DMS114 treated with DMSO at 0.1 percent for 48 hours (cell line): ENCODE data around the gene KRT6B.
"Not testable (repeated sequence)": the region's sequence is repeated elsewhere in the genome, so short reads cannot be mapped to it uniquely, and the experiment has no call there.

Experiments used
- DNase-seq: peaks from one replicate; lab custom pipeline; 2025; ENCODE audit not compliant: unreplicated experiment; lab: John Stamatoyannopoulos, UW

The KRT6B gene

DNA sequence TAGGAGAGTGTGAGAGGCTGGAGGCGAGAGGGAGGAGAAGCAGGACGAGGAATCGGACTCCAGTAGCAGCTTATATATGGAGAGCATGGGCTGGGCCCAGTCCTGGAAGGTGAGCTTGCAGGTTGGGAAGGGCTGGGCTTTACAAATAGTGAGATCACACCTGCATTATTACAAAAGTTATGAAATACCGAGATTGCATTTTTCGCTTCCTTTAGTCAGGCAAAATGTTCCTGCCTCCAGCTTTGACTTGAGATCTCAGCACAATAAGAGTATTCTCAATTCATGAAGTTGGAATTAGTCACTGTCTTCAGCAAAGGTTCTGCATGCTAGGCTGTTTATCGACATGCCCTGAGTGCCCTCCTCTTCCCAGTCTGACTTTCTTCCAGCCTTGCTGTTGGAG is at the start of gene KRT6B:
TSS of gene KRT6B (minus strand) at position 46 of the 400 bp plus-strand sequence. CDS start 68 bp downstream, outside the sequence.
- DNase-seq, result no peak

DNA sequence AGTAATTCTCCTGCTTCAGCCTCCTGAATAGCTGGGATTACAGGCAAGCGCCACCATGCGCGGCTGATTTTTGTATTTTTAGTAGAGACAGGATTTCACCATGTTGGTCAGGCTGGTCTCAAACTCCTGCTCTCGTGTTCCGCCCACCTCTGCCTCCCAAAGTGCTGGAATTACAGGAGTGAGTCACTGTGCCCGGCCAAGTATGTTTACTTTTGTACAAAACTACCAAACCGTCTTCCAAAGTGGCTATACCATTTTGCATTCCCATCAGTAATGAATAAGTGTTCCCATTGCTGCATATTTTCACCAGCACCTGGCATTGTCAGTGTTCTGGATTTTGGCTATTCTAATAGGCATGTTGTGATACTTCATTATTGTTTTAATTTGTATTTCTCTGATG is 49.5 kb upstream of the KRT6B start:
- no peak for DNase-seq

DNA sequence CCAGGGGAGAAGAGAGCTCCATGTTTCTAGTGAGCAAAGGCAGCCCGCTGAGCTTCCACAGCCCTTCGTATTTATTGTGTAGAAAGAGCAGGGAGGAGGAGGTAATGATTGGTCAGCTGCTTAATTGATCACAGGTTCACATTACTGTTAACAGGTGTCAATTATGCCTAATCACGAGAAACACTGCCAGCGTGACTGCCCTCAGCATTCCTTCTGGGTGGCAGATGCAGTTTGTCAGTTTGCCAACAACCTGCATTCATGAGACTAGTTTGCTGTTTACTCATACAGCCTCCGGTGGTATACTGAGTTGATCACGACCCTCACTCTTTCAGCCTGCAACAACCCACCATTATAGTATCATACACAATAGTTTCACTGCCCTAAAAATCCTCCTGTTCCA is 48.6 kb upstream of the KRT6B start:
- not testable (repeated sequence) for DNase-seq

DNA sequence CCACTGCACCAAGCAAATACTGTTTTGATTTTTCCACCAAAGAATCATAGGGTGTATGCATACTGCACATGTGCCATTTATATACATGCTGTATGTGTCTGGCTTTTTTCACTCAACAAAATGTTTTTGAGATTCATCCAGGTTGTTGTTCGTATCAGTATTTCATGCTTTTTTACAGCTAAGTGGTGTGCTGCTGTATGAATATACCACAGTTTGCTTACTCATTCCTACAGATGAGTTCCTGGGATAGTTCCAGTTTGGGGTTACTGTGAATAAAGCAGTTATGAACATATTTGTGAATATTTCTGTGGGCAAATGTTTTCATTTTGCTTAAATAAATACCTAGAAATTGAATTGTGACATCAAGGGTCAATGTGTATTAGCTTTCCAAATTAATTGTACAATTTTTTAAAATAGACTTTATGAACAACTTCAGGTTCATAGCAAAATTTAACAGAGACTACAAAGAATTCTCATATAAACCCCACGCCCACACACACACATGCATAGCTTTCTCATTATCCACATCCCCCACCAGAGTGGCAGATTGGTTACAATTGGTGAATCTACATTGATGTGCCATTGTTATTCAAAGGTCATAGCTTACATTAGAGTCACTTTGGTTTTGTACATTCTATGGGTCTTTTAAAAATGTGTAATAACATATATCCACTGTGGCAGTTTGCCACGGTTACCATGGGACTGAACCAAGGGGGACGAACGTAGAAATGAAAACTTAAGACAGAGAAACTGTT is 48.0 kb upstream of the KRT6B start:
- no peak for DNase-seq

DNA sequence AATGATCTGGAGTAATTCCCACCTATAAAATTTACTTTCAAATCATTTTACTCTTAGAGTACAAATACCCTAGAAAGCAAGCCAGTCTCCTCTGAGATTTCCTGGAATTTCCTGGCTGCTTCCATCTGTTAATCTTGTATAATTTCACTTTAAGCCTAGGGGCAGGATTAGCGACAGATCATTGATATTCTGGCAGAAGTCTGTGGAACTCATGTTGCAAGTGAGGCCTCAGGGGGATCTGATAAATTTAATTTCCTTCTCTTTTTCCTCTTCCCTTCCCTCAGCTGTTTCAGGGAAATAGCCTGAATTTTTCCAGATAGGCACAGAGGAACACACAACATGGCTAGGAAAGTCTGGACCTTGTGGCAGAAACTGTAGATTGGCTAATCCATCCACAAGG is 47.0 kb upstream of the KRT6B start:
- no peak for DNase-seq

DNA sequence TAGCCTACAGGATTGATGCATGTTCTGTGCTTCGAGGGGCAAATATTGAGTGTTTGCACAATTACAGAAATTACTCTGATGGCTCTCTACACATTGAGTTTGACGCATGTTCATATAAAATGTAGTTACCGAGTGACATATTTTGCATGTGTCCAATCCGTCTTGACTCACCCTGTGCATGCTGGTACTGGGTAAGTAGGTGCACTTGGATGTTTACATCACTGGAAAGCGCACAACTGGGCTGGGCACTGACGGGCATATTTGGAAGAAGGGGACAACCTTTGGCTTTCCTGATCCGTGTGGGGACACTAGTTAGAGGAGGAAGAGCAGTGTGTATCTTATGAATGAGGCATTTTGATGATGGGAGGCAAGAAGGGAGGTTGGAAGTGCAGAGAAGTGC is 46.0 kb upstream of the KRT6B start:
- DNase-seq, result no peak

DNA sequence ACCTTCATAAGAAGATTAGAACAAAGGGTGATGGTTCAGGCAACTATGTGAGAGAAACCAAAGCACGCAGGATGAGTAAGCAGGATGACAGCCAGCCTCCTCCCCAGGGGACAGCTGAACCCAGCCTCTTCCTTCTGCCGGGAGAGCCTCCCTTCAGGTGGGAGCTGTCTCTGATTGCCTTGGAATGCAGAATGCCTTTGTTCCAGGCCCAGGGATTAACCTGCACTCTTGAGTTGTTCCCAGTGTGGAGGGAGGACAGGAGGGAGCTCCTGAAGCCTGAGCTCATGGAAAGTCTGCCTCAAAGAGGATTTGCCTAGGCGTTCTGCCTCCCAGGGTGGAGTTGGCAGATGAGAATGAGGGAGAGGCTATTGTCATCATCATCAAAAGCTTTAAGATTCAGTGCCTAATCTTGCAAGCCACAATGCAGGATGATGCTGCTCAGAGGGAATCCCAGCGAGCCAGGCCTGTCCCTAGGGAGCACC is 44.7 kb upstream of the KRT6B start:
- DNase-seq, result no peak

DNA sequence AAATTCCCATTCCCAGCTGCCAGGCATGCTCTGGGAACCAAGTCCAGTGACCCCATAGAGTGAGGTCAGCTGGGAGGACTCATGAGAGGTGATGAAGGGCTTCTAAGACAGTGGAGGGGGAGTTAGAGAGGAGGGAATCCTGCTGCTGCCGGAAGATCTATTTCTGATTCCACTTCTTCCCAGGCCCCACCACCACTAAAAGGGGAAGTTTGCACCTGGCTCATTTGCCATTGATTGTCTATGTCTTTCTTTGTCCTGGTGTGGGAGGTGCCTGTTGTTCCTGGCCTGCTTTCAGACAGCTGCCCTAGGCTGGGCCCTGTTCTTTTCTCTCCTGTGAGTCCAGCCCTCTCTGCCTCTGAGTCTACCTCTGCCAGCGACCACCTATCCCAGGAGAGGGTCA is 44.1 kb upstream of the KRT6B start:
- no peak for DNase-seq

DNA sequence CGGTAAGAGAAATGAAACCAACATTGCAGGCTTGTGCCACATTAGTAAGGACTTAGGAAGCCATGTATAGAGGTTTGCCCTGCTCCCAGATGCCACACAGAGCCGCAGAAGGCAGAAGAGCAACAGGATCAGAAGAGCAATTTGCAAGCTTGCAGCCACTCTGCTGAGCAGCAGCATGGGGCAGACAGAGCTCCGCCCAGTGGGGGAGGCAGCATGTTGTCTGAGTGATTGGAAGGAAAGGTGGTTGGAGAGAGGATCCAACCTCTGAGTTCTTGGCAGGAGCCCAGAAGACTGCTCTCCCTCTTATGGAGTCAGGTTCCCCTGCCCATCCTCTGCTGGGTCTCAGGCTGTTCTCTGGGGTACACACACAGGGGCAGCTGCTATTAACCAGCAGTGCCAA is 43.4 kb upstream of the KRT6B start:
- no peak for DNase-seq

DNA sequence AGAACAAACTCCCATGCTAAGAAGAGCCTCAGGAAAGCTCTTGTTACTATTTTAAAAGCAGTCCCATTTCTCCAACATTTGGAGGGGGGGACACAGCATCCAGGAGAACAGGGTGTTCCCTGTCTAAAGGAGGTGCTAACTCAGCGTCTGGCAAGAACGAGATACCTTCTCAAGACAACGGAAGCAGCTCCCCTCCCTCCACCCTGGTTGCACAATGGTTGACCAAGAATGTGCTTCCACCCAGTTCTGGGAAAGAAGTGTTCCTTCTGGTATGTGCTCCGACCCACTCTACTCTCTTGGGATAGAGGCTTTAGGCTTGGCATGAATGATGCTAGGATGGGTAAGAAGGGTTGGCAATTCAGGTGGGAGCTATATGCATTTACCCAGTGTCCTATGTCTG is 42.6 kb upstream of the KRT6B start:
- DNase-seq, result no peak

DNA sequence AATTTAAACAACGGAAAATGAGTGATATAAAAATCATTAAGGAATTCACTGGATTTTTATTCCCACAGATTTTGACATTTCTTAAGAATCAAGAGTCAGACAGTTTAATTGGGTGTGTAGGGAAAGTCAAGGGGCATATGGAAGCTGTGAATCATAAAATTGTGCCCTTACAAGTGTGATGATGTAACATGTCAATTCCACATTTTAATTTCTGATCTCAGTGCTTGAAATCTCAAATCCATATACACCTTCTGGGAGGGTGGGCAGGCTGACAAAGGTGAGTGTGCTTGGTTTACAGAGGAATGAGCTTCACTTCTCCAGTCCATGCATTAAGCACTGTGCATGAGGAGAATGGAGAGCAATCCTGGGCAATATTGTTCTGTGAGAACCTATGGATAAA is 42.2 kb upstream of the KRT6B start:
- DNase-seq, result no peak

DNA sequence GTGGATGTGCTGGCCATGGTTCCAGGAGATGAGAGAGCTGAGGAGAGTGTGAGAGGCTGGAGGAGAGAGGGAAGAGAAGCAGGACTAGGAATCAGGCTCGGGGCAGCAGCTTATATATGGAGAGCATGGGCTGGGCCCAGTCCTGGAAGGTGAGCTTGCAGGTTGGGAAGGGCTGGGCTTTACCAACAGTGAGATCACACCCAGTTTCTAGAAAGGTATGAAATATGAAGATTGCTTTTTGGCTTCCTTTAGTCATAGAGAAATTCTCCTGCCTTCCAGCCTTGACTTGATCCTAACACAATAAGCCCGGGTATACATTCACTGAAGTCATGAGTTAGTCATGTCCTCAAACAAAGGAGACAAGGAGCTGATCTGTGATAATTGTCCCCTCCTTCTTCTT is 41.2 kb upstream of the KRT6B start, which contains the start of gene KRT6A:
TSS of gene KRT6A (minus strand) at position 86 of the 400 bp plus-strand sequence. CDS start at position 17, 69 bp downstream.
- DNase-seq, result no peak

DNA sequence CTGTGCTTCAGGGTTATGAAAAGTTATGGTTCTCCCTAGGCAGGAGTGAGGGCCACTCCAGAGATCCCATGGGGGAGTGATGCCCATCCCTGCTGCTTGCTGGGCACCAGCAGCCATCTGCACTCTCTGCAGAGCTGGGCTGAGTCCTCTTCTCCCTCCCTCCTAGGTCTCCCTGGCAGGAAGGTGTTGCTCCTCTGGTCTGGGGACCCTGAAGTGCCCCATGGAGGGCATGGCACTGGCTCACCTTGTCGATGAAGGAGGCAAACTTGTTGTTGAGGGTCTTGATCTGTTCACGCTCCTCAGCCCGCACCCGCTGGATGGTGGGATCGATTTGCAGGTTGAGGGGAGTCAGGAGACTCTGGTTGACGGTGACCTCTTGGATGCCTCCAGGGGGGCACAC is 40.5 kb upstream of the KRT6B start:
- DNase-seq, result not testable (repeated sequence)

DNA sequence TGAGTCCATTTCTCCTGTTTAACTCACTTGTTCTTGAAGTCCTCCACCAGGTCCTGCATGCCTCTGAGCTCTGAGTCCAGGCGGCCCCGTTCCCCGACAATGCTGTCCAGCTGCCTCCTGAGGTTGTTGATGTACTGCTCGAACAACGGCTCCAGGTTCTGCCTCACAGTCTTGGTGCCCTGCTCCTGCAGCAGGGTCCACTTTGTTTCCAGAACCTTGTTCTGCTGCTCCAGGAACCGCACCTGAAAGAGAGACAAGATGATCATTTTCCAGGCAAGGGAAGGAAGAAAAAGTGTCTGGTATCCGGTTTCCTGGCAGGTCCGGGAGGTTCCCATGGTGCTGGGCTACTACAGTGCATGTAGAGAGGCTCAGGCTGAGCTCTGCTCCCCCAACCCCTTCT is 39.5 kb upstream of the KRT6B start:
- DNase-seq, result not testable (repeated sequence)

DNA sequence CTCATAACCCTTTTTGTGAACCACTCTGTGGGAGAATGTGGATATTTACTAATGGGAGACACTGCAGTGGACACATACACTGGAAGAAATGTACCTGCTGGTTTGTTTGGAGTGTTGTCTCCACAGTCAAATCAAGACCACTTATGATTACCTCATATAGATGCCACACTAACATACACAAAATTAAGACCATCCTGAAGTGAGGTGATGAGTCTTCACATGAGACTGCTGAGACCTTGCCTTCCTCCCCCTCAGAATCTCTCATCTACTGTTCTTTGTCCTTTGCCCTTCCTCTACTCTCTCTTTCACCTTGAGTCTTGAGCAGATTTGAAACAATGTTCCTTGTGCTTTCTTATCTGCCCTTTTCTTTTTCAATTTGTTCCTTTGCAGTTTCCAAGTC is 36.8 kb upstream of the KRT6B start:
- no peak for DNase-seq

DNA sequence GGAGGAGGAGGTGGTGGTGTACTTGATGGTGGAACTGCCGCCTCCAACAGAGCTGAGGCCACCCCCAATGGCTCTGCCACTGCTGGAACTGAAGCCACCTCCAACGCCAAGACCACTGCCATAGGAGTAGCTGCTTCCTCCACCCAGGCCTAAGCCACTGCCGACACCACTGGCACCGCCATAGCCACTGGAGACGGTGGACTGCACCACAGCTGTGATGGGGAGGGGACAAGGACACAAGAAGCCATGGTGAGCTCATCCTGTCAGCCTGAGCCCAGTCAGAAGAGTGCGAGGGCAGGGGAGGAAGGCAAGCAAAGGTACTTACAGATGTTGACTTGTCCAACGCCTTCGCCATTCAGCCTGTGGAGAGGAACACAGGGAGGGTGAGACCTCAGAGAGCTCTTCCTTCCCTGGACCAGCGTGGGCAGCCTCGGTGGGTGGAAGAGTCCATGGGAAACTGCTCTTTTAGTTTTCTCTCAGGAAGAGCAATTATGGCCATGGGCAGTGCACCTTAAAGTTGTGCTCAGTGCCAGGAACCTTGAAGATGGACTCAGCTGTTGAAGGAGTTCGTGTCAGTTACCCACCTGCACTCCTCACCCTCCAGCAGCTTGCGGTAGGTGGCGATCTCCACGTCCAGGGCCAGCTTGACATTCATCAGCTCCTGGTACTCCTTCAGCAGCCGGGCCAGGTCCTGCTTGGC is 35.9 kb upstream of the KRT6B start:
- DNase-seq, result not testable (repeated sequence)

DNA sequence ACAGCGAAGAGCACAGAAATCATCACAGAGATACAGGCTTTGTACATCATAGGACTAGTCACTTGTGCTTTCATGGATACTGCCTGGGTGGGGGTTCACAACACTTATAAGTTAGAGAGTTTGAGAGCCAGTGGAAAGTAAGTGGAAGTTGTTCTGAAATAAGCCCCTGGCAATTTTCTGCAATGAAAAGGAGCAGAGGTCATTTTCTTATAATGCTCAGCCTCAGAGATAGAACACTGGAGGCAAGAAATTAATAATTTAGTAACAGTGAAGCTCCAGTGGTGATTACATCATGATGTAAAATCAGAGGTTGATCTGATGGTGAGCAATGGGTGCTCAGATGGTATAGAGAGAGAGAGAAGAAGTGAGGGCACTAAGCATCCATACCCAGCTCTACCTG is 35.3 kb upstream of the KRT6B start:
- no peak for DNase-seq

DNA sequence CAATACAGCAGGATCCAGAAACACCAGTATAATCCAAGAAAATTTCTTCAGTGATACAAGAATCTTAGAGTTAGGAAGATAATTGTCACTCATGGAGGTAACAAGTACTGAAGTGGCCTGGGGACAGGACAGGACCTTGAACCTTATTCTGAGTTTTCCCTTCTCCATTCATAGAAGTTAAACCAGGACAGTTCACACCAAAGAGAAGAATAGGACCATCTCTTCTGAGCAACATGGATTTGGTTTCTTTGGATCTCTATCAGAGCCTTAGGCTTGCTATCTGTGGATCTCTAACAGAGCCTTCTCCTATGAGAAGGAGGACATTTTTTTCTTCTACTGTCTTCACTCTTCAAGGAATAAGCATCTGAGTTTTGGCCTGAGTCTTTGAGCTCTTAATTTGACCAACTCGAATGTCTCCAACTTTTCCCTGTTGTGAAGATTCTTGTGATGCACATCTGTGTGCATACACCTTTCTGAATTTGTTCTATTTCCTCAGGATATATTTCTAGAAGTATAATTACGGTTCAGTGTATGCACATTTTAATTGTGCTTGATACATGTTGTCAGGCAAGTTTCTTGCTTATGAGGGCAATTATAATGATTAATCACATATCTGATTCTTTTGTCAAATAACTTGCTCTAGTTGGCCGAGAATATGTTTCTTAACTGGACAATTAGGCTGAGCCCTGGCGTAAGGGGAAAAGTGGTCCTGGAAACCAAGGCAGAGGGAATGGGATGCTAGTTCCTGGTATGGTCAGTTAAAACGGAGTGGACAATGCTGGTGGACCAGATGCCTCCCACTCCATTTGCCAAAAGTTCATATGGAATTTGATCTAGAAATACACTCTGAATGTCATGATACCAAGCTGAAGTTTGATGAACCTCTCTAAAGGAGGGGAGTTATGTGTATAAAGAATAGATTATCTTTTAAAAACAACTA is 34.5 kb upstream of the KRT6B start:
- no peak for DNase-seq

DNA sequence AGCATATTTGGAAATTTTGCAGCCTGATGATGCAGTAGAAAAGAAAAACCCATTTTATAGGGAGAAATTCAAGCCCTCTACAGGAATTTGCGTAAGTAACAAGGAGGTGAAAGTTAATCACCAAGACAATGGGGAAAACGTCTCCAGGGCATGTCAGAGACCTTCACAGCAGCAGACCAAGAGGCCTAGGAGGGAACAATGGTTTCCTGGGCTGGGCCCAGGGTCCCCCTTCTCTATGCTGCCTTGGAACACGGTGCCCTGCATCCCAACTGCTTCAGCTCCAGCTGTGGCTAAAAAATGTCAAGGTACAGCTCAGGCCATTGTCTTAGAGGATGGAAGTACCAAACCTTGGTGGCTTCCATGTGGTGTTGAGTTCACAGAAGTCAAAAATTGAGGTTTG is 28.1 kb upstream of the KRT6B start:
- DNase-seq, result no peak

DNA sequence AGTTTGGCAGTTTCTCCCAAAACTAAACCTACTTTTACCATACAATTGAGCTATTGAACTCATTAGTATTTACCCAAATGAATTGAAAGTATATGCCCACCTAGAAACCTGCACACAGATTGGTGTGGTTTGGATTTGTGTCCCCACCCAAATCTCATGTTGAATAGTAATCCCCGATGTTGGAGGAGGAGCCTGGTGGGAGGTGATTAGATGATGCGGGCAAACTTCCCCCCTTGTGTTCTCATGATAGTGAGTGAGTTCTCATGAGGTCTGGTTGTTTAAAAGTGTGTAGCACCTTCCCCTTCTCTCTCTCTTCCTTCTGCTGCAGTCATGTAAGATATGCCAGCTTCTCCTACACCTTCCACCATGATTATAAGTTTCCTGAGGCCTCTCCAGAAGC is 25.7 kb upstream of the KRT6B start:
- no peak for DNase-seq

DNA sequence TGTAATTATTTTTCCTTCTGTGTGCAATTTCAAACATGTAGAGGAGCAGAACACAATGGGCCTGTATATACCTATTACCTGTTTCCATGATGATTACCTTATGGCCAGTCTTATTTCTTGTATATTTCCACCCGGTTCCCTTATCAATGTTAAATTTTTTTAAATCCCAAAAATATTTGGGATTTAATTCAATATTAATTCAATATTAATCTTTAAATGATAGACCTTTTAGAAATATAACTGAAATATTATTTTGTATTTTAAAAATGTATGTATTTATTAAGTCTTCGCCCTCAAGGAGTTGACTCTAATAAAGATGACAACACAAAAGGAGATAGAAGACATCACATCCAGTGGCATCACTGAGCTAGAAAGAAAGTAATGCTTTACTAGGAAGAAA is 22.3 kb upstream of the KRT6B start:
- no peak for DNase-seq
